CD8-positive, alpha-beta memory T cell (primary cell): ENCODE data around the gene SPDYE17. TPM values are rescaled to one million over a fixed set of nuclear protein-coding genes. Genes with fewer than 3 reads are reported as not detected.
"Not testable (repeated sequence)": the region's sequence is repeated elsewhere in the genome, so short reads cannot be mapped to it uniquely, and the experiment has no call there.

Experiments
- CTCF ChIA-PET: fragments of 350-600 bp; sonication (Branson Sonifier 250); formaldehyde crosslinking; loops from one replicate; lab custom pipeline; 2021; ENCODE audit warnings: antibody characterized with exemption; lab: Charles Lee
- POLR2A ChIA-PET: fragments of 350-600 bp; sonication (Branson Sonifier 250); formaldehyde crosslinking; loops from one replicate; lab custom pipeline; 2021; ENCODE audit warnings: antibody characterized with exemption; lab: Charles Lee
- DNase-seq, 5 donors: peaks; one replicate each; pipeline versions ENCODE4 v3.0.0 to v3.0.0-alpha.2; 2020 to 2022; ENCODE audit warnings: mixed read lengths in 1 of 5
- H3K27ac ChIP-seq: one replicate; pipeline ENCODE4 v1.7.0; 2013; ENCODE audit warnings: low read depth, mild to moderate bottlenecking, low read length, moderate library complexity
- H3K27me3 ChIP-seq: 2 replicates; pipeline ENCODE4 v1.7.0; 2013; ENCODE audit warnings: low read length, mild to moderate bottlenecking; ENCODE audit not compliant: insufficient read depth, poor library complexity, severe bottlenecking
- H3K36me3 ChIP-seq: 2 replicates; pipeline ENCODE4 v1.7.0; 2013; ENCODE audit warnings: mild to moderate bottlenecking, low read length, moderate library complexity; ENCODE audit not compliant: insufficient read depth
- H3K4me1 ChIP-seq: 2 replicates; pipeline ENCODE4 v1.7.0; 2013; ENCODE audit warnings: mild to moderate bottlenecking, low read length, moderate library complexity; ENCODE audit not compliant: insufficient read depth
- H3K4me3 ChIP-seq: 2 replicates; pipeline ENCODE4 v1.7.0; 2013; ENCODE audit warnings: mild to moderate bottlenecking, low read length
- H3K9me3 ChIP-seq: 2 replicates; pipeline ENCODE4 v1.7.0; 2013; ENCODE audit warnings: mild to moderate bottlenecking, low read length
- H3K27ac Mint-ChIP-seq, 8 donors: one replicate each; pipeline ENCODE4 v1.8.0; 2020 to 2021; ENCODE audit warnings: mixed read lengths in 8 of 8, mild to moderate bottlenecking in 6 of 8, inconsistent platforms in 3 of 8, moderate library complexity in 3 of 8
- H3K27me3 Mint-ChIP-seq, 2 donors: one replicate each; pipeline ENCODE4 v1.8.0; 2020 to 2021; ENCODE audit warnings: mixed read lengths in 2 of 2, mild to moderate bottlenecking in 1 of 2, moderate library complexity in 1 of 2
- H3K36me3 Mint-ChIP-seq, 3 donors: one replicate each; pipeline ENCODE4 v1.8.0; 2020 to 2021; ENCODE audit warnings: mixed read lengths in 3 of 3, inconsistent platforms in 1 of 3, mild to moderate bottlenecking in 1 of 3
- H3K4me1 Mint-ChIP-seq, 3 donors: one replicate each; pipeline ENCODE4 v1.8.0; 2020 to 2021; ENCODE audit warnings: mixed read lengths in 3 of 3, inconsistent platforms in 1 of 3, mild to moderate bottlenecking in 1 of 3
- H3K4me3 Mint-ChIP-seq, 7 donors: one replicate each; pipeline ENCODE4 v1.8.0; 2020 to 2021; ENCODE audit warnings: mixed read lengths in 7 of 7, mild to moderate bottlenecking in 6 of 7, moderate library complexity in 4 of 7, inconsistent platforms in 2 of 7
- H3K9me3 Mint-ChIP-seq, 5 donors: one replicate each; pipeline ENCODE4 v1.8.0; 2020 to 2022; ENCODE audit warnings: mixed read lengths in 5 of 5, mild to moderate bottlenecking in 3 of 5, moderate library complexity in 2 of 5, inconsistent platforms in 1 of 5
- polyA plus RNA-seq: library from polyadenylated mRNA; unstranded; fragments of 300-500 nt; fragmentation: Illumina TruSeq; gene quantifications from one replicate; pipeline ENCODE4 v1.2.3, GENCODE V29; 2021
- total RNA-seq, 2 experiments: library from RNA; stranded (reverse); gene quantifications; one replicate each; pipeline ENCODE4 v1.2.3, GENCODE V29; 2021

SPDYE17 gene
- total and polyA plus RNA-seq, 3 experiments from 2014 or later: not detected

DNA sequence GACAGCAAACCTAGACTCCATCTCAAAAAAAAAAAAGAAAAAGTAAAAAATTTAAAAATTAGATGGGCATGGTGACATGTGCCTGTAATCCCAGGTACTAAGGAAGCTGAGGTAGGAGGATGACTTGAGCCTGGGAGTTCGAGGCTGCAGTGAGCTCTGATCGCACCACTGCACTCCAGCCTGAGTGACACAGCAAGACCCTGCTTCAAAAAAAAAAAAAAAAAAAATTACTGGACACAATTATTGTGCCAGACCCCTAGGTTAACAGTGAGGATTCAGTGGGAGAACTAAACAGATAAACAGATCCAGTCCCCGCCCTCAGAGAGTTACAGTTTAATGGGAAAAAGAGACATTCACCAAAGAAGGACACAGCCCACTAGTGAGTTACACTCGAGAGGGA, 31.6 kb upstream of the SPDYE17 start:
- H3K27ac ChIP-seq, POLR2A ChIA-PET, H3K9me3 ChIP-seq, H3K27me3 Mint-ChIP-seq, CTCF ChIA-PET, H3K4me3 ChIP-seq, H3K4me3 Mint-ChIP-seq, H3K36me3 ChIP-seq, H3K36me3 Mint-ChIP-seq, H3K27me3 ChIP-seq, H3K9me3 Mint-ChIP-seq, H3K4me1 ChIP-seq, DNase-seq: not testable (repeated sequence)
- Mint-ChIP-seq H3K27ac (peak overlapping the region in 1 of 8 donors; percentile 24), H3K4me1 (peaks cover 5 to 10% (median 6%) of the 10 kb centered on the region in 3 donors)

- POLR2A ChIA-PET, H3K27me3 ChIP-seq, H3K27me3 Mint-ChIP-seq, H3K36me3 ChIP-seq, H3K4me3 Mint-ChIP-seq, H3K9me3 Mint-ChIP-seq, H3K27ac Mint-ChIP-seq, CTCF ChIA-PET, DNase-seq, H3K4me3 ChIP-seq, H3K27ac ChIP-seq, H3K36me3 Mint-ChIP-seq, H3K4me1 ChIP-seq, H3K4me1 Mint-ChIP-seq, H3K9me3 ChIP-seq: not testable (repeated sequence)
Measured at GRCh38 chr7:77062557-77062956, 30.4 kb upstream of the SPDYE17 start, which contains the start of gene SPDYE18. SPDYE18 (minus strand) TSS chr7:77062558; CDS start chr7:77060512, 2,046 bp downstream.

GRCh38 chr7:77026349-77026748, 5.8 kb downstream of the SPDYE17 start:
- H3K9me3 Mint-ChIP-seq, DNase-seq, H3K27ac Mint-ChIP-seq, H3K36me3 ChIP-seq, H3K4me1 ChIP-seq, POLR2A ChIA-PET, H3K27ac ChIP-seq, H3K27me3 ChIP-seq, H3K27me3 Mint-ChIP-seq, H3K4me3 ChIP-seq, H3K36me3 Mint-ChIP-seq, CTCF ChIA-PET, H3K4me1 Mint-ChIP-seq, H3K9me3 ChIP-seq: not testable (repeated sequence)
- peak overlapping the region in 1 of 7 donors; percentile 45 for H3K4me3 Mint-ChIP-seq

DNA sequence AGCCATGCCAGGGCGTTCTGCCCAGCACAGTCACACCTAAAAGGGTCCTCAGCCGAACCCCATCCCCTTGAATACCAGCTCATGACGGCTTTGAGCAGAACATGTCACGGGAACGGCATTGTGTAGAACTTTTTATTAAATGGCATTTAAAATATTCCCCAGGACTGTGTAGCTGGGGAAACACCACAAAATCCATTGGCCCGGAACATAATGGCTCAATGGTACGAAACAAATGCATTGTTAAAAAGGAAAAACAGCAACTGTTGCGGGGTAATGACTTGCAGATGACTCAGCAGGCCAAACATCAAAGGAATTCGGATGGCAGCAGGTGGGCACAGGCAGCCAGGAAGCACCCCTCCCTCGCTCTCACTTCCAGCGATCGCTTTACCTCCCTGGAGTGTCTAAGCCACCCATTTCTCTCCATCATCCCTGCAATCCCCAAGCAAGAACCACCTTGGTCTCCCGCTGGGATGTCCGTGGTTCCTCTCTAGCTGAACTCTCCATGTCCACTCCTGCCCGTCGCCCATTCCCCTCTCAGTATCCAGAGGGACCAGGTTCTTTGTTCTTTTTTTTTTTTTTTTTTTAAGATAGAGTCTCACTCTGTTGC, 22.0 kb downstream of the SPDYE17 start:
- DNase-seq, H3K9me3 ChIP-seq, H3K36me3 Mint-ChIP-seq, H3K27me3 ChIP-seq, H3K27ac Mint-ChIP-seq, H3K36me3 ChIP-seq, H3K4me3 Mint-ChIP-seq, H3K4me1 ChIP-seq, H3K4me3 ChIP-seq, POLR2A ChIA-PET, H3K4me1 Mint-ChIP-seq, H3K9me3 Mint-ChIP-seq, CTCF ChIA-PET, H3K27ac ChIP-seq, H3K27me3 Mint-ChIP-seq: not testable (repeated sequence)

DNA sequence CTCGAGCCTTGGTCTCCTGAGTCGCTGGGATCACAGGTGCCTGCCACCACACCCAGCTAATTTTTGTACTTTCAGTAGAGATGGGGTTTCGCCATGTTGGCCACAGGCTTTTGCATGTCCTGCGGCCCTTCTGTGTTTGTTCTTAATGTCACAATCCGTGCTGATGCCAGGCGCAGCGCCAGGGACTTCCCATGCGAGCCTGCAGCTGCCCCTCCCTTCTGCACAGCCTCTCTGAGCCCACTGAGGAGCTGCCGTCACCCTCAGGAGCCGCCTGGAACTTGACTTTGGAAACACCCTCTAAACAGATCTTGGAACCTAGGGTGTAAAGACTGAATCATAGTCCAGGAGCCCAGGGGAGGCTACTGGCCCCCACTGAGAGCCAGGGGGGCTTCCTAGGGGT, 24.2 kb downstream of the SPDYE17 start:
- H3K4me3 Mint-ChIP-seq, H3K27me3 ChIP-seq, H3K27me3 Mint-ChIP-seq, DNase-seq, H3K36me3 Mint-ChIP-seq, CTCF ChIA-PET, H3K4me3 ChIP-seq, H3K27ac Mint-ChIP-seq, H3K4me1 Mint-ChIP-seq, H3K36me3 ChIP-seq, H3K9me3 ChIP-seq, H3K9me3 Mint-ChIP-seq, H3K4me1 ChIP-seq, H3K27ac ChIP-seq: not testable (repeated sequence)
- POLR2A ChIA-PET: interaction anchor here (0.7 kb wide), 1 partner anchor 239 kb away, joined by 4 read pairs; no protein-coding TSS in a partner anchor

GRCh38 chr7:77006127-77007110, 25.7 kb downstream of the SPDYE17 start:
- H3K36me3 Mint-ChIP-seq, H3K4me1 ChIP-seq, H3K4me3 Mint-ChIP-seq, H3K27ac Mint-ChIP-seq, DNase-seq, CTCF ChIA-PET, POLR2A ChIA-PET, H3K36me3 ChIP-seq, H3K9me3 ChIP-seq, H3K27me3 Mint-ChIP-seq, H3K4me3 ChIP-seq, H3K9me3 Mint-ChIP-seq, H3K4me1 Mint-ChIP-seq, H3K27ac ChIP-seq, H3K27me3 ChIP-seq: not testable (repeated sequence)

DNA sequence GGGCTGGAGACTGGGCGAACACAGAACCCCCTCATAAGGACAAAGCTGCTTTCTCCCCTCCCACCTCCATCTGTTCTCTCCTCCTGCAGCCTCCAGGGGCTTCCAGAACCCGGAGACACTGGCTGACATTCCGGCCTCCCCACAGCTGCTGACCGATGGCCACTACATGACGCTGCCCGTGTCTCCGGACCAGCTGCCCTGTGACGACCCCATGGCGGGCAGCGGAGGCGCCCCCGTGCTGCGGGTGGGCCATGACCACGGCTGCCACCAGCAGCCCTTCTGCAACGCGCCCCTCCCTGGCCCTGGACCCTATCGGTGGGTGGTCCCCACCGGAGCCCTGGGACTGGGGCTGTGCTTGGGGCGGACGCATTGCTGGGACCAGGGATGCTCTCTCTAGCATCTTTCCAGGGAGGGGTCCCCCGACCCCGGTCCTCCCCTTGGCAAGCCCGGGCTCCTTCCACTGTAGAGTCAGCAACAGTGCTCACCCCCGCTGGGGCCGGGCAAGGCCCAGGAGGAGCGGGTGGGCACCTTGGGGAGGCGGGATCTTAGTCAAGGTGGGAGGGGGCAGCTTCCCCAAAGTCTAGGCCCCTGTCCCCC, 26.6 kb downstream of the SPDYE17 start:
- H3K36me3 ChIP-seq, DNase-seq, H3K4me3 ChIP-seq, H3K4me1 Mint-ChIP-seq, H3K27me3 ChIP-seq, H3K27me3 Mint-ChIP-seq, H3K4me1 ChIP-seq, POLR2A ChIA-PET, CTCF ChIA-PET, H3K27ac ChIP-seq, H3K4me3 Mint-ChIP-seq, H3K27ac Mint-ChIP-seq, H3K9me3 ChIP-seq, H3K9me3 Mint-ChIP-seq: not testable (repeated sequence)
- H3K36me3 Mint-ChIP-seq: peaks cover 0 to 16% (median 0%) of the 10 kb centered on the region in 3 donors

GRCh38 chr7:77004151-77004550, 28.0 kb downstream of the SPDYE17 start:
- not testable (repeated sequence) for H3K27me3 Mint-ChIP-seq

More at GRCh38 chr7:77004151-77004550, 28.0 kb downstream of the SPDYE17 start:
- H3K9me3 ChIP-seq, H3K4me3 Mint-ChIP-seq, CTCF ChIA-PET, DNase-seq, H3K9me3 Mint-ChIP-seq, POLR2A ChIA-PET, H3K27me3 ChIP-seq, H3K4me1 ChIP-seq, H3K27ac ChIP-seq, H3K27ac Mint-ChIP-seq, H3K36me3 ChIP-seq, H3K4me3 ChIP-seq, H3K4me1 Mint-ChIP-seq: not testable (repeated sequence)
- H3K36me3 Mint-ChIP-seq: peaks cover 0 to 16% (median 0%) of the 10 kb centered on the region in 3 donors
